ENCODE results near the gene RNF4.

Gene RNF4

DNA sequence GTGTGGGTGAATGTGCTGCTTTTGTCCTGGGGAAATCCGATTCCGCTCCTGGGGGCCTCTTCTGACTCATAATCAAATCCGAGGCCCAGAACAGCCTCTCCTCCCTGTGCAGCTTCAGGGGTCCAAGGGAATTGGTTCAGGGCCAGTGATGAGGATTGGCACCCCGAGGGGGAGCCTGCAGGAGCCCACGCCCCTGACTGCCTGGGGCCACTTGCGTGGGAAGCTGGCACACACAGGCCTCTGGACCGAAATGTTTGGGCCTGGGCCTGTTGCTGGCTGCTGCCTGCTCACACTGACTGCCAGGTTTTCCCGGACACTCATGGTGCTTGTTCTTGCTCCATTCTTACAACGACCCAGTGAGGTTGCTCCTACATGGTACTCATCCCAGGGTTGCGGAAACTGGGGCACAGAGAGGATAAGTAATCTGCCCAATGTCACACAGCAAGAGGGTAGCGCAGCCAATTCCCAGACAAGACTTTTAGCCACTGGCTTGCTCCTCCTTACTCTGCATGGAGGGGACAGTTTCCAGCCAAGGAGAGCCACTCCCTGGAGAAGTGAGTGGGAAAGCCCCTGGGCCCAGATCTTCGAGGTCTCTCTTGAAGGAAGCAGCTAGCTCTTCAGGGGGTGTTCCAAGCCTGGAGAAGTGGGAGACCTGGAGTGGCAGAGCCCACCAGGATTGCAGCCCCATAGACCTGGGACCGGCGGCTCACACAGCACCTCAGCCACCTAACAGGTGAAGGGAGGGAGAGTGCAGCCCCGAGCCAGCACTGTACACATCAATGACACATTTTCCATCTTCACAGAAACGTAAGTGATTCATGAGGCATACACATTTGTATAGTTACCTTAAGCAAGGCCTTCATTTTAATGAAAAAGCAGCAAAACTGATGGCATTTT lies 29.8 kb upstream of the RNF4 start:
- no peak for DNase-seq

DNA sequence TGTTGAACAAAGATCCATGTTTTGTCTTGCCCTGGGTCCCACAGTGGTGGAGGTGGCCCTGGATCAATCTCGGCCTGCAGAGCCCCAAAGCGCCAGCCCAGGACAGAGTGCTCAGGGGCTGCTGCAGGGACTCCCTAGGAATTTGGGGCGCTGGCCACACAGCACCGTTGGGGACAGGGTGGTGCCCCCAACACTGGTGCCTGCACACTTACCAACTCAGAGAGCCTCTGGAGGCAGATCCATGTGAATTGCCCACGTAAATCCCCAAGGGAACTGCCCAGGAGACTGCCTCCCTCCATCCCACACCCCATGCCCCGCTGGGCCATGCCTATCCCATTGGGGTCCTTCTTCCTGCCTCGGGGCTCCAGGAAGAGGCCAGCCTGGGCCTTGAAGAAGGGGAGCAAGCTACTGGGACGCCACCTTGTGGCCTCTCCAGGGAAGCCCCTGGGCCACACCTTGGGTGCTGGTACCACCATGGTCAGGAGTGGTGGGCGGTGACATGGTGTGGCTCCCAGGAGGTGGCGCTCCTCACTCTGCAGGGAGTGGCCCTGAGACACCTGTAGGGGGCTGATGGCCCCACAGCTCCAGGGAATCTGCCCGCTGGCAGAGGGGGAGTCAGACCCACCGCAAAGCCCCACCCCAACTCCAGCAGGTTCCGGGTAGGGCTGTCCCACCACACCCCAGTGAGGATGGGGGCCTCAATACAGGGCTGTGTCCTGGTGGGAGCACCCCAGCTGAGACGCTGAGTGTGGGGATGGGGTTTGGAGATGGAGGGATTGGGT lies 27.3 kb upstream of the RNF4 start:
- peak; percentile 89 for DNase-seq

- DNase-seq, result no peak
Observed at GRCh38 chr4:2442175-2442993, 26.5 kb upstream of the RNF4 start.

DNA sequence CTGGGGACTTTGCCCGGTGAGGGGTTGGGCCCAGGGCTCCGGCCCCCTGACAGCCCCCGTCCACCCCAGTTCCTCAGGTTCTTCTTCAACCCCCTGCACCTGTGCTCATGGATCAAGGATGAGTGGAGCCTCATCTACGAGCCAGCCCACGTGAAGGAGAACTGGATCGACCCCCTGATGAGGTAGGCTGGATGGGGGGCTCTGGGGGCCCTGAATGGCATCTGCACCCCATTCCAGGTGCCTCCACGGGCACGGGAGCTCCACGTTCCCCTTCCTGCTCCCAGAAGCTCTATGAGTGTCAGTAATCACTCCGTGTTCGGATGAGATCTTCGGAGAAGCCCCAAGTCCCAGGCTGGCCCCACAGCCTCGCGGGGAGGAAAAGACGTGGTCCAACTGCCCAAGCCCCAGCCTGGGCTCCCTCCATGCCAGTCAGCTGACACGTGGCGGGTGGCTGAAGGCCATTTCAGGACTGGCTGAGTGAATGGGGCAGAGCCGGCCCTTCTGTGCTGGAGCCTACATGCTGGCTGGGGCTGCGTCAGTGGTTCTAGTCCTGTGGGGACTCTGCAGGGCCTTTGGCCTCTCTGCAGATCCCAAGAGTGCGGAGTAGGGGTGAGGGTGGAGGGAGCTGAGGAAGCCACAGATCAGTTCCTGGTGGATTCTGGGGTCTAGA lies 25.7 kb upstream of the RNF4 start:
- DNase-seq, result no peak

- DNase-seq, result no peak
Observed at GRCh38 chr4:2443956-2444740, 24.8 kb upstream of the RNF4 start.

DNA sequence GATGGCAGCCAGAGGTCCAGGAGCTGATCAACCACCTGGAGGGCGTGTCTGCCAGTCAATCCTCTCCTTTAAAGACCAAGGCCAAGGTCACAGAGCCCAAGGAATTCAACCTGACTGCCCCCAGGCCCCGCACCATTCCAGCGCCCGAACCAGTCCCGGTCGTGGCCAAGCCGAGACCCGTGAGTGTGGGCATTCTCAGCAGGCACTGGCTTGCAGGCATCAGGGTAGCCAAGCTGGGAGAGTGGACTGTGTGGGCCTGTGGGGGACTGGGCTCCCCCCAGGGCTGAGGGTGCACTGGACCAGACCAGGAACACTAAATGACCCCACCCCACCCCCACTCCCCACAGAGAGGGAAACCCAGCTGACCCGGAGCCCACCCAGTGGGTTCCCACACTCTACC lies 23.8 kb upstream of the RNF4 start:
- DNase-seq, result no peak

- DNase-seq, result no peak
Observed at GRCh38 chr4:2445571-2445970, 23.3 kb upstream of the RNF4 start.

DNA sequence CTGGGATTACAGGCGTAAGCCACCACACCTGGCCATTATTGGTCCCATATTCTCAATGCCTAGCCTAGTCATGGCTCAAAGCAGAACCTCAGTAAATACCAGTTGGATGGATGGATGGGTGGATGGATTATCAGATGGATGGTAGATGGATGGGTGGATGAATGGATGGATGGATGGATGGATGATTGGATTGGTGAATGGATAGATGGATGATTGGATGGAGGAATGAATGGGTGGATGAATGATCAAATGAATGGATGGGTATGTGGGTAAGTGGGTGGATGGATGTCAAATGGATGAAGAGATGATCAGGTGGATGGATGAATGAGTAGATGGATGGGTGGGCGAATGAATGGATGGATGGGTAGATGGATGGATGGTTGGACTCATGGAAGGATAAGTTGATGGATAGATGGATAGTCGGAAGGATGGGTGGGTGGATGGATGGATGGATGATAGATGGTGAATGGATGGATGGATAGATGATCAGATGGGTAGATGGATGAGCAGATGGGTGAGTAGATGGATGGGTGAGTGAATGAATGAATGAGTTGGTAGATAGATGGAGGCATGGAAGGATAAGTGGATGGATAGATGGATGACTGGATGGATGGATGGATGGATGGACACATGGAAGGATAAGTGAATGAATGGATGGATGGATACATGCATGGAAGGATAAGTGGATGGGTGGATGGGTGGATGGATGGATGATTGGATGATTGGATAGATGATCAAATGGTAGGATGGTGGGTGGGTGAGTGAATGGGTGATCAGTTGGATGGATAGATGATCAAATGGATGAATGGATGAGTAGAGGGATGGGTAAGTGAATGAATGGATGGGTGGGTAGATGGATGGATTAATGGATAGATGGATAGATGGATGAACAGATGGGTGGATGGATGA lies 22.0 kb upstream of the RNF4 start:
- no peak for DNase-seq

- no peak for DNase-seq
Observed at GRCh38 chr4:2448589-2448988, 20.3 kb upstream of the RNF4 start.

- no peak for DNase-seq
Observed at GRCh38 chr4:2449051-2449450, 19.9 kb upstream of the RNF4 start.

DNA sequence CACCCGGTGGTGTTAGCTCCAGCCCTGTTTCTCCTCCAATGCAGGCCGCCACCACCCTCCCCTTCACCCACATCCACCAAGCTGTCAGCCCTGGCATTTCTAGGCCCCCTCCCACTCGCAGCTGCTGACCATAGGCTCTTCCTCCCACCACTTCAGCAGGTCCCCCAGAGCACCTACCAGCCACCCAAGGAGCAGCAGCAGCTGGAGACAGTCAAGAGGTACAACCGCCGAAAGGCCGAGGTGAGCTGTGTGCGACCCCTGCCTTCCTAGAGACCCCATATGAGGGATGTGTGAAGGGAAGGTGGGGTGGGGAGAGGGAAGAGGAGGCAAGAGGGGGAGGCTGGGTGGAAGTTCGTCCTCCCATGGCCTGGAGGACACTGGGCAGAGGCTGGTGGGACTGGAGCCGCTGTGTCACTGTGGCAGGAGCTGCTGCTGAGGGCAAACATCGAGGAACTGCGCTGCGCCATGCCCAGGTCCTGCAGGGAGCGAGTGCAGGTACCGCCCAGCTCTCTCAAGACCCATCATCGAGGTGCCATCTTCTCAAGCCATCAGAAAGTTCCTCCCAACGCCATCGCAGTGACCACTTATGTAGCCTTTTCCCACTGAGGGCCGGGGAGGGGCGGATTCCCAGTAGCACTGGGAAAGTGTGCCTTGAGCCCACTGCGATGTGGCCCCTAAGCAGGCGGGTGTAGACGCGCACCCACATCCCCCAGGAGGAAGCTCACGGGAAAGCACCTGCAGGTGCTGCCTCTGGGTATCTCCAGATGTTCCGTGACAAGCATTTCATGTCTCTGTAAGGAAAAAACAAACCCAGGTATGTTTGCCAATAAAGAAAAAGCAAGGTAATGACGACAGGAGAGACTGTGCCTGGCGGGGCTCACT lies 19.2 kb upstream of the RNF4 start:
- DNase-seq, result no peak

DNA sequence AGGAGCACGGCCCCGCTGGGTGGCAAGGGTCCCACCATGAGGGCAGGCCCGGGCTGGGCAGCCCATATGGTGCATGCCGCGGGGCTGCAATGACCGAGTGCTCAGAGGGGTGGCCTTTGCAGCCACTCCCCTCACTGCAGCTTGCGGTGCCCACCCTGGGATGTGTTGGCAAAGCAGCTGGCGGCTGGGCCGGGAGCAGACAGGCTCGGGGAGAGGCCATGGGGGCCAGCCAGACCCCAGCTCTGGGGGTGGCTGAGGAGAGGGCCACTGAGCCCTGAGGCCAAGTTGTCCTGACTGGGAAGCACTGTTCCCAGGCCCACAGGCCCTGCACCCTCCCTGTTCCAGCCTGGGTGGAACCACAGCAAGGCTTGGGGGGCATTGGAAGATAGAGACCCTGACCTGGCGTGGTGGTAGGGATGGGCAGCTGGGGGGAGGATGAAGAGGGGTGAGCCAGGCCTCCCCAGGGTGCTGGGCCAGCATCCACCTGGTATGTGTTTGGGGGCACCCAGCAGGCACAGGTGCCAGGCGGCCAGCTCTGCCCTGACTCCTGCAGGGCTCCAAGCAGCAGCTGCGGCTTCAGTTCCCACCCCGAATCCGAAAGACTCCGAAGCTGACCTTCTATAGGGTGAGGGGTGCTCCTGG lies 18.4 kb upstream of the RNF4 start:
- DNase-seq, result no peak

GRCh38 chr4:2451036-2451520 lies 17.8 kb upstream of the RNF4 start:
- no peak for DNase-seq

DNA sequence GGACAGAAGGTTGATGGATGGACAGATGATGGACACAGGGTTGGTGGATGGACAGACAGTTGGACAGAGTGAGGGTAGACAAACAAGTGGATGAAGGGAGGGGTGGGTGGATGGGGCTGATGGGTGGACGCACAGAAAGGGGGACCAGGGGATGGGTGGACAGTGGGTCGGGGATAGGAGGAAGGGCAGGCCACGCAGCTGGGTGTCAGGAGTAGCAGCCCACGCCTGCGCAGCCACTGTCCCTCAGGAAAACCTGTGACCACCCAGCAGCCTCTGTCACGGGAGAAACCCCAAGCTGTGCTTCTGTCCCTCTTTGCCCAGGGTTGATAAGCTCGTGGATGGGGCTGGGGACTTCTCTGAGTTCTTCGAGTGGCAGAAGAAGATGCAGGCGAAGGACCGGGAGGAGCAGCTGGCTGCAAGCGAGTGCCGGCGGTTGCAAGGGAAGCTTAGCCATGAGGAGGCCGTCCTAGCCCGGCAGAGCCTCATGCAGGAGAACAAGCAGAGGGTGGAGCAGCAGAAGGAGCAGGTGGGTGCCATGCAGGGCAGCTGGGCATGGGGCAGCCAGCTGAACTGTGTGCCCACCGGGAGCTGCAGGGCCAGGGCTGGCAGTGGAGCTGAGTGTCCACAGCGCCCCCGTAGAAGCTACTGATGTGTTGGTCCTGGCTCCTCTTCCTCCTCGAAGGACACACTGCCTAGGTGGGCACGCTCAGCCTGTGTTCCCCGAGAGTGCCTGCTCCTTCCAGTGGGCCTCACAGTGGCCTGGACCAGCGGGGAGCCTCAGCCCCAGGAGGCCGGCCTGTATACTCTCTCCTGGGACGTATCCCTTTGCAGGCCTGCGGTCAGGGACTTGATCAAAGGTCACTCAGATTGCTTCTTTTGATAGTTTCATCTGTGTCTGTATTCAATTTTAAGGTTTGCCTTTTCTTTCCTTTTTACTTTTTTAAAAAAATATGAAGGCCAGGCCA lies 16.8 kb upstream of the RNF4 start:
- DNase-seq, result no peak

GRCh38 chr4:2457481-2458295 lies 11.2 kb upstream of the RNF4 start:
- no peak for DNase-seq

DNA sequence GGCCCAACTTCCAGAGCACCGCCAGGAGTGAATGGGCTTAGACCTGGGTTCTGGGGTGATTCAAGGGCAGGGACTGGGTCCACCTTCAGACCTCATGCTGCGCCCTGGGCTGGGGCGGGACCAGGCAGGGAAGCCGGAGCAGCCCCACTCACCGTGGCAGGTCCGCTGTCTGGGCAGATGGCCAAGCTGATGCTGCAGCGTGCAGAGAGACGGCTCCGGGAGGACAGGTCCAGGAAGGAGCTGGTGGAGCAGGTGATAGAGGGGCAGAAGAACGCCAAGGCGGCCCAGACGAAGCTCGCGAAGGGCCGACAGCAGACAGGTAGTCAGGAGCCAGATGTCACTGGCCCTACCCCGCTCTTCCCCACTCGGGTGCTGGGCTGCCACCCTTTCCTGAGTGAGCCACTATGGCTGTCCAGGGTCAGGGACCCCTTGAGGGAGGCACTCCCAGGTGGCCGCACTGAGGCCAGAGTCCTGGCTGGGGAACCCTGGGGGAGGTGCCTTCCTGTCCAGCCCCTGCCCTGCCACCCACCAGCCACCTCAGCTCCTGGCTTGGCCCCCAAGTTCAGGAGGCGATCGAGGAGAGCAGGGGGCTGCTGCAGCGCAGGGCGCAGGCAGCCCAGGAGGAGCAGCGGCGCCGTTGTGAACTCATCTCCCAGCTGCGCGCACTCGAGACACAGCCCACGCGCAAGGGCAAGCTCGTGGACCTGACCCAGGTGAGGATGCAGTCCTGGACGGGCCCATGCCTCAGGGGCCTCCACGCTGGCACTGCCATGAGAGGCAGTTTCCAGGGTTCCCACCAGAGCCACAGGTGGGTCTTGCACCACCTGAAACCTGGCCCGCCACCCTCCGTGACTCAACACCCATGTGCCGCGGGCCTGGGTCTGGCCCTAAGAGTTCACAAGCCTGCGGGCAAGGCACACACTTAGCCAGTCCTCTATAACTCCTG lies 10.1 kb upstream of the RNF4 start:
- no peak for DNase-seq
